NCI-H2081 (cell line): ENCODE results near the gene PDIA4.
"Not testable (repeated sequence)": the region's sequence is repeated elsewhere in the genome, so short reads cannot be mapped to it uniquely, and the experiment has no call there.

Experiments used
- DNase-seq, 2 experiments: peaks; one replicate each; lab custom pipeline; 2025; lab: John Stamatoyannopoulos, UW

Gene PDIA4

DNA sequence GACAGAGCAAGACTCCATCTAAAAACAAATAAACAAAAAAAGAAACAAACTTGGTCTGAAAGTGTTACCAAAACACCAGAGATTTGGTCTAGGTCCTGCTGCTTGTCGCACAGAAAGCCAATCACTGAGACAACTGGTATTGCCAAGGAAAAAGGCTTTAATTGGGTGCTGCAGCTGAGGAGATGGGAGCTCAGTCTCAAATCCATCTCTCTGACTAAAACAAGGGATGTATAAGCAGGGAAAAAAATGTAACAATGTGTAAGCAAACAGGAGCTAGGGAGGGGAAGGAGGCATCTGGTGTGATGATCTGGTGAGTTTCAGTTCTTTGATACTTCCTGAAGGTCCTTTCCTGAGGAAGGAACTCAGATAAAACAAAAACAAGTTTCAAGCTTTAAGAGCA lies 8.4 kb upstream of the PDIA4 start:
- no peak for DNase-seq

DNA sequence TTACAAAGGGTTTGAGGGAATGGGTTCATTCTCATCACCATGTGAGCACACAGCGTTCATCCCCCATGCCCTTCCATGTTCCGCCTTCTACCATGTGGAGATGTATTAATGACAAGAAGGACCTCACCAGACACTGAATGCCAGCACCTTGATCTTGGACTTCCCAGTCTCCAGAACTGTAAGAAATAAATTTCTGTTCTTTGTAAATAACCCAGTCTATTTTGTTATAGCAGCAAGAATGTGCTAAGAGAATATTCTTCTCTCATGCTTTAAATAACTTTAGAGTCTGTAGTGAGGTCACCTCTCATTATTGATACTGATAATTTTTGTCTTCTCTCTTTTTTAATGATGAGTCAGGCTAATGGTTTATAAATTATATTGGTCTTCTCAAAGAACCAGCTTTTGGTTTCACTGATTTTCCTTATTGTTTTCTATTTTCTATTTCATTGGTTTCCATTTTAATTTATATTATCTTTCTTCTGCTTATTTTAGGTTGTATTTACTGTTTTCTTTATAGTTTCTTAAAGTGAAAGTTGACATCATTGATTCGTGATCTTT lies 3.1 kb upstream of the PDIA4 start:
- no peak for DNase-seq

DNA sequence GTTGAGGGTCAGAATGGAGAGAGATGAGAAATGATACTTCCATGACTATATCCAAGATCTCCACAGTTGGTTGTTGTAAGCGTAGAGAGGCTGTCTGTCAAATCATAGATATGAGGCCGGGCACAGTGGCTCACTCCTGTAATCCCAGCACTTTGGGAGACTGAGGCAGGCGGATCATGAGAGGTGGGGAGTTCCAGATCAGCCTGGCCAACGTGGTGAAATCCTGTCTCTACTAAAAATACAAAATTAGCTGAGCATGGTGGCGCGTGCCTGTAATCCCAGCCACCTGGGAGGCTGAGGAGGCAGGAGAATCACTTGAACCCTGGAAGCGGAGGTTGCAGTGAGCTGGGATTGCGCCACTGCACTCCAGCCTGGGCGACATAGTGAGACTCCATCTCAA lies 2.1 kb upstream of the PDIA4 start:
- not testable (repeated sequence) for DNase-seq

DNA sequence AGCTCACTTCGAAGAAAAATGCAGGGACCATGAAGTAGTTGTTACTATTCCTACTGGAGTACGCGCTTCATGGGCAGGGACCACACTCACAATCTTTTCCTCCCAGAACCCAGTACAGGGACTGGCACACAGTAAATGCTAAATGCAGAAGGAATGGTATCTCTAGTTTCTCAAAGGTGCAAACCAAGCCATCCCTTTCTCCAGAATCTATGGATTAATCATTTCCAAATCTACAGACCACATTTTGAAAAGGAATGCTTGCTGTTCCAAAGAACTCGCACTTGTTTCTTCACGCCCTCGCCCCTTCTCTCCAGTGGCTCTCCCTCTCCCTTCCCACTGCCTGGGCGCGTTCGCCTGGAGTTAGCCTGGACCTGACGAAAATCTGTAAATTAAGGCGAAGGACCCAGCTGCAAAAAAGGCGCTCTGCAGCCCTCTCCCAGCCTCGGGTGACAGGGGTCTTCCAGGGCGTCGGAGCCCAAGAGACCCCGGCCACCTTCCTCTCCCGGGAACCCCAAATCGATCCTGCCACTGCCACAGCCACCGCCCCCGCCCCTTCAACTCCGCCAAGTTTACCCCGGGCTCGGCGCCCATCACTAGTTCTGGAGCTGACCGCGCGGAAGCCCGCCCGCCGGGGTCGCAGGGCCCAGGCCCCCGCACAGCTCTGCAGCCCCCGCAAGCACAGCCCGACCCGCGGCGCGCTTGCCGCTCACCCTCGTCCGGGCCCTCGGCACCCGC lies 527 bp downstream of the PDIA4 start:
- DNase-seq, result peak in 1 of 2 experiments; percentile 16

DNA sequence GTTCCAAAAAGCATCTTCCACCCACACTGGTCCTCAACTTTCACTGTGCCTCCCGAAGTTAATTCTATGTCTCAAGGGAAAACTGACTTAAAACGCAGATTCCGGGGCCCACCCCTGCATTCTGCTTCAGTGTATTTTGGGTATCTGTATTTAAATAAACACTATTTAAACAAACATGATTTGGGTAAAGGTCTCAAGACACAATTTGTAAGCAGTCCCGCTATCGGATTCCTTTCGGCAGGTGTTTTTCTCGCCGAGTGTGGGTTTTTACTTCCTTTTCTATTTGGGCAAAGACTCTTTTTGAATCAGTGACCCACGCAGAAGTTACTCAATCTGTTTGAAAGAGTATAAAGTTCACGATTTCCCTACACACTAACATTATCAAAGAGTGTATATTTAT lies 1.2 kb downstream of the PDIA4 start:
- no peak for DNase-seq

DNA sequence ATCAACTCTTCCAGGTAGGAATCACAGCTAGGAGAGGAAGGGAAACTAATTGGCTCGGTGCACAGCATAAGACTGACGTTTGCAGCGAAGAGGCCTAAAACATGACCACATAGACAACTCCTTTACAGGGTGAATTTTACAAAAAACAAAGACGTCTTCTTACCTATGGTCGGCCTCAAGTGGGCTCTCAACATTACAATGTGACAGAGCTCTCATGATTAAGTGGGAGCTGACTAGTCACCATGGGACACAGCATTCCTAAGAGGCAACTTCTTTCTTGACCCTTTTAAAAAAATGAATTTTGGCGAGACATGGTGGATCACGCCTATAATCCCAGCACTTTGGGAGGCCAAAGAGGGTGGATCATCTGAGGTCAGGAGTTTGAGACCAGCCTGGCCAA lies 4.6 kb downstream of the PDIA4 start:
- no peak for DNase-seq

DNA sequence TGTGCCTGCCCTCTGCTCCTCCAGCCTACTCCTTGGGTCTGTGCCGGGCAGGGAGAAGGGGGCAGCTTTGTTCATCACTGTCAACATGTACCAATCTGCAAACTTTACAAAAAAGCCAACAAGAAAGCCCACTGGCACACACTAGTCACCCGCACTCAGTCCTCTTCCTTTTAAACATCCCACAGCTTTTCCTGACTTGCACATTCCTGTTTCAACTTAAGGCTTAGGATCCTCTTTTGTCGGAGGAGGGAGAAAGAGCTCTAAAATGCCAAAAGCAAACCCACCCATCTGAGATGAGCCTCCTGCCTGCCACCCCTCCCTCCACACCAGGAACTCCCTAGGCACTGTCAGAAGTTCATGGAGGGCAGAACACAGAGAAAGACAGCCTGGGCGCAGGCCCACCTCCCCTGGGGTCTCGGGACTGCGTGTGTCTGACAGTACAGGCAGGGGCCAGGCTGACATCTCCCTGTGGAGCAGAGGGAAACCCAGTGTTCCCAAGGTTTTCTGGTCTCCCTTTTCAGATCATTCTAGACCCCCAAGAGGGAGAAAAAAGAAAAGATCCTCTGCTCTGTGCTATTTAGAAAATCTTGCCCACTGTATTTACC lies 5.4 kb downstream of the PDIA4 start:
- DNase-seq, result no peak

DNA sequence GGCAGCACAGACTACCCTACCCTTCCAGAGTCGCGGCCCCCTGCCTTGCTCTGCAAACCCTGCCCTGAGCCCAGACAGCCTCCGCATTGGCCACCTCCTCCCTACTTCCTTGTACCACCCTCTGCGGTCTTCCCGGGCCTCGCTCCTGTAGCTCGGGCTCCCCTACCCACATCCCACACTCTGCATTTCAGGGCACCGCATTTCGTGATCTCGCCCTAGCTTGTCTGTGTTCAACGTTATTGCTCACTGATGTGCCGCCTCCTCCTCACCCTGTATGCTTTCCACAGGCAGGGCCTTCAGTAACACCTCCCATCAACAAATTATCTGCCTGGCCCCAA lies 6.6 kb downstream of the PDIA4 start:
- DNase-seq, result no peak

DNA sequence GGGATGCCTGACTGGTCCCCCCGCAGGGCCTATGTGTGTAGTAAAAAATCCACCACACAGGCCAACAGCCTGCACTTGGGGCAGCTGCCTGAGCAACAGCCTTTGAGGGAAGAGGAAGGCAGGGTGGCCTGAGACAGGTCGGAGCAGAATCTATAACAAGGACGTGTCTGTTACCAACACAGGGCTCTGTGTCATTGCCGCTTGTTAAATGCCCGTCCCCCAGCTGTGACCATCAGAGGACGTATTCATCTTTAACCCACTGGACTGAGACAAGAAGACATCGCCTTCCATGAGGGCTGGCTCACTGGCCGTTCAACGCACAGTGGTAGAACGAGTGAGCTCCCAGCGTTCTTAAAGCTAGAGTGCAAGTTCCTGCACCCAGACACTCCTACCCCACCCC lies 7.8 kb downstream of the PDIA4 start:
- no peak for DNase-seq

DNA sequence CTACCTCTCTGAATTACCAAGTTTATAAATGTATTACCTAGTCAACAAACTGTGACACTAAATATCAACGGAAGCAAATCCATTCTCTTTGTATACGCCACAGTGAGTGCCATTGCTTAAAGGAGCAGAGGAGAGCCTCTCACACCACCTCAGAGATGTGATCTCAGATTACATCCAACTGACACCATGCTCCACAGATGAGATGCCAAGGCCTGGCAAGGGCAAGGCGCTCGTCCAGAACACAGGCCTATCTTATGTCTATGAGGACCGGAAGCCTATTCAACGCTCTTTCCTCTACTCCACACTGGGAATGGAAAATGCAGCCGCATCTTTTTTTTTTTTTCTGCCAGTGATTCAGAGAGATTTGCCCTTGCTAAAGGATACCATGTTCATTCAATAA lies 11.4 kb downstream of the PDIA4 start:
- no peak for DNase-seq

DNA sequence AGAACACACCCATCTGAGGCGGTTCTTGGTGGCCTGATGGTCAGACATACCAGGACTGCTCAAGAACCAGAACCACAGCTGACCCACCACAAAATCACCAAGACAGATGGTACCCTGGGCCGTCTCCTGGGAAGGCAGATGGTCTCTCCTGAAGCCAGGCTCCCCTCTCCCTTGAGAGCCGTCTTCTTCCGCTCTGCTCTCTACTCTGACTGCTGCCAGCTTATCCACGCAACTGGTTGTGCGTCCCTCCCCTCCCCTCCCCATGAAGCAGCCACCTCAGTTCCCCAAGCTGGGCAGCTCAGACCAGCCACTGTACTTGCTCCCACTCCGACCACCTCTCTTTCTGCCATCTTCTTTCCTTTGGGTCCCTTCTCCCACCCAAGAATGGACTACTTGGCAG lies 14.0 kb downstream of the PDIA4 start:
- DNase-seq, result no peak

DNA sequence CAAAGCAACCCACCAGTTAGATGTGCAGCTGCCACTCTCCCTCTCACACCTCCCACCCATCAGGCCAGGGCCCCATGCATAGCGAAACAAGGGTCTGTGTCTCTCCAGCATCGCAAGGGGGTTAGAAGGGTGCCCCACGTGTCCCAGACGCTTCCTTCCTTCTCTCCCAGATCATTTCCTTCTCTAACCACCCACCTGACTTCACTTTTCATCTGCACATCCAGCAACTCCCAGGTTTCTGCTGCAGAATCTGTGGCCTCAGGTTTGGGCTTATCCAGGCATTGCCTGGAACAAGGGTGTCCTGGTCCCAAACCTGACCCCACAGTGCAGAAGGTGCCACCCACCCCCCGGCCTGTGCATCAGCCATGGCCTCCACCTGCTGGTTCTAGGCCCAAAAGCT lies 14.4 kb downstream of the PDIA4 start:
- DNase-seq, result no peak

DNA sequence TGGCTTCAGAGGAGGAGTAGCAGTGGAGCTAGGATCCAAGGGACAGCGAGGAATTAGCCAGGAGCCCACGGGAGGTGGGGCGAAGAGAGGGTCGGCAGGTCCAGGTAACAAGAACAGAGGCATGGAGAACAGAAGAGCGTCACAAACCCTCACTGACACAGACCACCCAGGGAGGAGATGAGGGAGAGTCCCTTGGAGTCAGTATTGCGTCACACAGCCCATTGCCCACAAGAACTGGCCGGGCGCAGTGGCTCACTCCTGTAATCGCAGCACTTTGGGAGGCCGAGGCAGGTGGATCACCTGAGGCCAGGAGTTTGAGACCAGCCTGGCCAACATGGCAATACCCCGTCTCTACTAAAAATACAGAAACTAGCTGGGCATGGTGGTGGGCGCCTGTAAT lies 15.6 kb downstream of the PDIA4 start:
- not testable (repeated sequence) for DNase-seq

DNA sequence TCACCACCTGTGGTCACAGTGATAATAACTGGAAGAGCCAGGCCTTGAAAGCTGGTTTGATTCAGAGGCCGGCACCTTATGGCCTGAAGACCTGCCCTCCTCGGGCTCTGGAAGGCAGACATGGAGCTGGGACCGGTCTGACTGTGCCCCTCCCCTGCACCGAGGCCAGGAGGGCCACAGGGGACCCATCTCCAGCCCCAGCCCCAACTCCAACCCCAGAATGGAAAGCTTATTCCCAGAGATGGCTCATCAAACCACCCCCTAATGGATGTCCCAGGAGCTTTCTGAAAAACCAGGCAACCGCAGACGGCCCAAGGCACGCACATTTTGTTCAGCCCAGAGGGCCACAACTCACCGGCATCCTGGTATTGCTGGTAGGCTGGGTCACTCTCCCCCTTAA lies 16.8 kb downstream of the PDIA4 start:
- no peak for DNase-seq

DNA sequence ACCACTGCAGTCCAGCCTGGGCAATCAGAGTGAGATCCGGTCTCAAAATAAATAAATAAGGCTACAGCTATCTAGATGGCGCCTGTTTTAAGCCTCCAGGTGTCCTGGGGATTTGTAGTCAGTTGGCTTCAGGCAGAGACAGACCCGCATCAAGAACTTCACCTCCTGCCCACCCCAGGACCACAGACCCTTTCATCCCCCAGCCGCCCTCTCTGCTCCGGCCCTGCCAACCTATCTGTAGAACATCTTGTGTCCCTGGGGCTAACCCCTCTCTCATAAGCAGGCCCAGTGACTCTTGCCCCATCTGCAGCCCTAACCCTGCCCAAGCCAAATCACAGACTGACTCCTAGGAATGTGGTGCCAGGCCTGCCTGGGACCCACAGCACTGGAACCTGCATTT lies 17.9 kb downstream of the PDIA4 start:
- no peak for DNase-seq

DNA sequence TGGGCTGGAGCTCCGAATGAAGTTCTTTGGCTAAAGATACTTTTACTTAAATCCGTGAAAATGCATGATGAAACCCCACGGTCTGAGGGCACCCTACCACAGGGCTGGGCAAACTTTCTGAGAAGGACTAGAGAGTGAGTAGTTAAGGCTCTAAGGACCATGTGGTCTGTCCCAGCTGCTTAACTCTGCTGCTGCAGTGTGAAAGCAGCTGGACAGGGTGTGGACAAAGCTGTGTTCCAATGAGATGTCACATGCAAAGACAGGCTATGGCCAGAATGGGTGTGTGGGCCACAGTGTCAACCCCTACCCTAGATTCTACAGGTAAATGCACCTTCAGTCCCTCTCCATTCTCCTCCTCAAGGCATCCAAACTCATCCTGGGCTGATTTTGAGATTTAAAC lies 18.8 kb downstream of the PDIA4 start:
- no peak for DNase-seq

DNA sequence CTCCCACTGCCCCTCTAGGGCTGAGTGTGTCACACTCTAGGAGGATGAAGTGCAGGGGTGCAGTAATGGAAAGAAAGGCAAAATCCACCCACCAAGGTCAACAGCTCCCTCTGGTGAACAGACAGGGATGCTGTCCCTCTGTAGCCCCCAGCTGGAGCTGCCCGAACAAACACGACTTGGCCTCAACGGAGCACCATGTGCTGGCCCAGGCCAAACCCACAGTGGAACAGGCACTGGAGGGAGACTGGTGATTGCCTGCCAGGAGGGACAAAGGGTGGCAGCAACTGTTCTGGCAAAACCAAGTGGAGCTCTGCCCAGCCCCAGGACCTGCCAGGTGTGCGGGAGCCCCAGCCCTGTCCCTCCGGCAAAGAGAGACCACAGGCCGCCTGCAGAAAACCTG lies 20.7 kb downstream of the PDIA4 start:
- no peak for DNase-seq

DNA sequence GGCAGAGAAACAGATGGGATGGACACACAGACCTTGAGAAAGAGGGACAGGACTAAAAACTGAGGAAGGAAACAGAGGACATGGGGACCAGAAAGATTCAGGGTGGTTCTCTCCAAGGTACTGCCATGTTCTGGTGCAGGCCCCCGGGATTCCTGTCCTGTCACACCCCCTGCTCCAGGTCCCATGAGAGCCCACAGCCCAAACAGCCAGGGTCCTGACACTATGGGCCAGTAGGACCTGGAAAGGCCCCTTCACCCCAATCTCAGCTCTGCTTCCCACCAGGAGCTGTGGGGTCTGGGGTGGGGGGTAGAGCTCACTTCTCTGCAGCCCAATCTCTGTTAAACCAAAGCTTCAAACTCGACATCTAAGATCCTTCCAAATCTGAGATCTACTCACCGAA lies 21.2 kb downstream of the PDIA4 start:
- DNase-seq, result no peak

DNA sequence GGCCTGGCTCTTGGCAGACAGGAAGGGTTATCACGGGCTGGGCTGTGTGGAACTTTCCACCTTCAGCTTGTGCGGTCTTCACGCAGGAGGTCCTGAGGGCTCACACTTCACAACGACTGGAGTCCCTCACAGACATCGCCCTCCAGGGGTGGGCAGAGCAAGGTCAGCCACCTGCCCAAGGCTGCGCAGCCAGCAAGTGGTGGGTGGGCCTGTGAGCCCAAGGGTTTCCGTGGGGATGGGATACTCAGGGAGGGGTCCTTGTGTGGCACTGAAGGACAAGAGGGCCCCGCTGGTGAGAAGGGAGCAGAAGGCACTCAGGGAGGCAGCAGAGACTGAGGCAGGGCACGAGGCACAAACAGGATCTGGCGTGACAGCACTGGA lies 22.0 kb downstream of the PDIA4 start:
- DNase-seq, result no peak

DNA sequence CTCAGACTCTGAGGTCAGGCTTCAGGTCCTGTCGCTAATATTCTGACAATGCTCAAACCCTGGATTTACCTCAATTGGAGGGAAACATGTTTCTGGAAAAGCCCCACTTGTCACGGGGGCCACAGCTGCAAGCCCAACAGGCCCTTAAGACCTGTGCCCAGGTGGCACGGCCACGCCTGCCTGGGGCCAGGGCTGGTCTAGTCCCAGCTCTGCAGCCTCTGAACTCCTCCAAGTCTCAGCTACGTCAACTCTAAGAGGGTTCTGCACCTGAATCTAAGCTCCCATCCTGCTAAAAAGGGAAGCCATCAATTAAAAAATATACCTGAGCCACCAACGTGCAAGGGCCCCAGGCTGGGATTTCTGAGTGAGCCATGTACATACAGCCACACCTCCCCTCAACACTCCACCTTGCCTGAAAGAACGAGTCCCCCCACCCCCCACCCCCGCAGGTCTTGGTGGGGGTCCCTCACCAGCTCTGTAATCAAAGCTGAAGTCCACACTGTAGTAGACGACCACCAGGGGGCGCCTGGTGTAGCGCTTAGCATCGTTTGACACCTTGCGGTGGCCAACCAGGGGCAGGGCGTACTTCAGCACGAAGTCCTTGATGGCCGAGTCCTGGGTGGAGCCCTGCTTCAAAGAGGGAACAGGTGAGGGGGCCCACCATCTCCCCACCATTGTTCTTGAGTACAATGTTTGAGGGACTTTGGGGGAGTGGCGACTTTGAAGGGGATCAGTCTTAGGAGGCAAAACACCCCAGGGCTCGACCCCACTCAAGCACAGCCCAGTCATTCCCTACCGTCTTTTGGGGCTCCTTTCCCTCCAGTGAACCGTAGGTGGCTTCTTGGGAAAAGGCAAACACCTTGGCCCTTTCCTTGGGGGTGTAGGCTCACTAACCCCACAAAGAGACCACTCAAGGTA lies 22.6 kb downstream of the PDIA4 start:
- DNase-seq, result peak; percentile 30 to 53

DNA sequence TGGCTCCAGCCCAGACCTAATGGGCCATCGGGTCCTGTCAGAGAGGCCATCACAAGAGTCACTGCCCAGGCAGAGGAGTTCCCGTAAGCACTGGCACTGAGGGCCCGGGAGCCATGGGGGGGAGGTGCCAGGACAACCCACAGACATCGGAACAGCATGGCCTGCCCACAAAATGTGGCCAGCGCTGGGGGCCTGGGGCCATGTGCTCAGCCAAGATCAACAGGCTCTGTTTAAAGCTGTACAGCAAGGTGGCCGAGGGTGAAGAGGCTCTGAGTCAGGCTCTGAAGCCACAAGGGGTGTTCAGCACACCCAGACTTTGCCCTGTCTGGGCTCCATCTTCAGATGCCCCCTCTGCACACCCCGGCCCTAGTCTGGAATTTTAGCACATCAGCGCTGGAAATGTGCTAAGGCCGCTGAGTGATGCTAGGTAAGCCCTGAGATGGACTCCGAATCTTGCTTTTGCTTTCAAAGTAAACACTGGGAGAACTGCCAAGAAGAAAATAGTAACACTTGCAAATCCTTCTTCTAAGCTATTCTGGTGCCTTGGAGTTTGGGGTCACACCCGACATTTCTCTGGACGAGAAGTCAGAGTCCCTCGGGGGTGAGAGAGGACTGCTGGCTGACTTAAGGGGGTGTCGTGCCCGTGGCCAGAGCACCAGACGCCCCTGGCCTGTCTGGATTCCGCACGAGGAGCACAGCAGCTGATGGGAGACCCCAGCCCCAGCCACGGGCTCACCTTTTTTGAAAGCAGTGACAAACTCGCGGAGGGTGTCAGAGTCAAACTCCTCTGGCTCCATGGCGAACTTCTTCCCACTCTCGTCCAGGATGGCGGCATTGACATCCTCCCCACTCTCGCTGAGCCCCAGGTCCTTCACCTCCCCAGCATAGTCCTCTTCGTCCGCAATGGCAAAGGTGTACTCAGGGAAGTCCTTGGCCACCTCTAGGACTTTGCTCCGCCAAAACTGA lies 23.6 kb downstream of the PDIA4 start:
- no peak for DNase-seq
